PFSK-1 (cell line): ENCODE results near the gene VAV2.

Source experiments
- FOXP2 ChIP-seq: optimal IDR thresholded peaks from 2 replicates; pipeline ENCODE3; 2011; ENCODE audit warnings: borderline replicate concordance, control low read depth, inconsistent platforms; ENCODE audit not compliant: insufficient read depth; ENCODE audit errors: extremely low read length, extremely low read depth
- POLR2AphosphoS5 ChIP-seq: IDR thresholded peaks from 2 replicates; pipeline ENCODE4 v1.6.1; 2012; ENCODE audit warnings: low read depth, mild to moderate bottlenecking, control low read depth, low read length, moderate library complexity
- SIN3A ChIP-seq: IDR thresholded peaks from 2 replicates; pipeline ENCODE4 v1.6.1; 2012; ENCODE audit warnings: mild to moderate bottlenecking, low read length, moderate library complexity, borderline replicate concordance; ENCODE audit not compliant: insufficient read depth
- TAF1 ChIP-seq: IDR thresholded peaks from 2 replicates; pipeline ENCODE4 v1.6.1; 2012; ENCODE audit warnings: low read length, control low read depth, borderline replicate concordance; ENCODE audit not compliant: insufficient read depth
- TF ChIP-seq, protein P1 (sequence below), 2 experiments: IDR thresholded peaks; 2 replicates each; pipeline versions ENCODE4 v1.6.1 to v1.8.0; 2011 to 2012; ENCODE audit warnings: low read depth in 2 of 2, low read length in 2 of 2, control low read depth in 1 of 2, inconsistent platforms in 1 of 2, mild to moderate bottlenecking in 1 of 2, moderate library complexity in 1 of 2; ENCODE audit not compliant: insufficient read depth in 1 of 2

The VAV2 gene

DNA sequence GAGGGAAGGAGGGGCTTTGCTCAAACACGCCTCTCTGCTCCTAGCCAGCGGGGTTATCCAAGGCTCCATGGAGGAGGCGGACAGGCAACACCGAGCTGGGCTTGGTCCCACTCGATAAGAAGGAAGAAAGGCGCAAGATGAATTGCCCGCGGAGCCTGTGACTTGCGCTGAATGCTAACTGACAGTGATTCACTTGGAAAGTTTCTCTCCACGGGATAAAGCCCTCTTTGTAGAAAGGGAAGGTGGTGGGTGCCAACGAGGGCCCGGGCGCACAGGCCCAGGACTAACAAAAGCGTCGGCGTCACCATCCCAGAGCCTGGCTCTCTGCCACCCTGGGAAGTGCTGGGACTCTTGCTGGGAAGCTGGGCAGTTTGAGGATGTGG lies 76.0 kb downstream of the VAV2 start:
- TF ChIP-seq SIN3A = no peak
- no peak for TF ChIP-seq TAF1
- no peak for TF ChIP-seq FOXP2
- no peak for TF ChIP-seq POLR2AphosphoS5
- TF ChIP-seq, protein P1, sequence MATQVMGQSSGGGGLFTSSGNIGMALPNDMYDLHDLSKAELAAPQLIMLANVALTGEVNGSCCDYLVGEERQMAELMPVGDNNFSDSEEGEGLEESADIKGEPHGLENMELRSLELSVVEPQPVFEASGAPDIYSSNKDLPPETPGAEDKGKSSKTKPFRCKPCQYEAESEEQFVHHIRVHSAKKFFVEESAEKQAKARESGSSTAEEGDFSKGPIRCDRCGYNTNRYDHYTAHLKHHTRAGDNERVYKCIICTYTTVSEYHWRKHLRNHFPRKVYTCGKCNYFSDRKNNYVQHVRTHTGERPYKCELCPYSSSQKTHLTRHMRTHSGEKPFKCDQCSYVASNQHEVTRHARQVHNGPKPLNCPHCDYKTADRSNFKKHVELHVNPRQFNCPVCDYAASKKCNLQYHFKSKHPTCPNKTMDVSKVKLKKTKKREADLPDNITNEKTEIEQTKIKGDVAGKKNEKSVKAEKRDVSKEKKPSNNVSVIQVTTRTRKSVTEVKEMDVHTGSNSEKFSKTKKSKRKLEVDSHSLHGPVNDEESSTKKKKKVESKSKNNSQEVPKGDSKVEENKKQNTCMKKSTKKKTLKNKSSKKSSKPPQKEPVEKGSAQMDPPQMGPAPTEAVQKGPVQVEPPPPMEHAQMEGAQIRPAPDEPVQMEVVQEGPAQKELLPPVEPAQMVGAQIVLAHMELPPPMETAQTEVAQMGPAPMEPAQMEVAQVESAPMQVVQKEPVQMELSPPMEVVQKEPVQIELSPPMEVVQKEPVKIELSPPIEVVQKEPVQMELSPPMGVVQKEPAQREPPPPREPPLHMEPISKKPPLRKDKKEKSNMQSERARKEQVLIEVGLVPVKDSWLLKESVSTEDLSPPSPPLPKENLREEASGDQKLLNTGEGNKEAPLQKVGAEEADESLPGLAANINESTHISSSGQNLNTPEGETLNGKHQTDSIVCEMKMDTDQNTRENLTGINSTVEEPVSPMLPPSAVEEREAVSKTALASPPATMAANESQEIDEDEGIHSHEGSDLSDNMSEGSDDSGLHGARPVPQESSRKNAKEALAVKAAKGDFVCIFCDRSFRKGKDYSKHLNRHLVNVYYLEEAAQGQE (IDR thresholded peaks at IDR 0.05; ENCODE audit: insufficient read depth in 1 of 2, low read depth in 2 of 2, low read length in 2 of 2) = no peak

DNA sequence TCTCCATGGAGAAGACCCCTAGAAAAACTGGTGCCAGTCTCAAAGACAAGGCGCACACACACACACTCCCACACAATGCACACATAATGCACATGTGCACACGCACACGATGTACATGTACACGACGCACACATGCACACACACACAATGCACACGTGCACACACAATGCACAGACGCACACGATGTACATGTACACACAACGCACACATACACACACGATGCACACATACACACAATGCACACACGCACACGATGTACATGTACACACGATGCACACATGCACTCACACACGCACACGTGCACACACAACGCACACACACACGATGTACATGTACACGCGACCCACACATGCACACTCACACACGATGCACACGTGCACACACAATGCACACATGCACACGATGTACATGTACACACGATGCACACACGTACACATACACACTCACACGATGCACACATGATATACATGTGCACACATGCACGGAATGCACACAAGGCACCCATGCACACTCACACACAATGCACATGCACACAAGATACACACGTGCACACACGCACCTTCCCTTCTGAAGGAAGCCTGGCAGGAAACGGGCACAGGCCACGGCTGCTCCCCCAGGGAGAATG lies 76.5 kb downstream of the VAV2 start:
- TF ChIP-seq SIN3A = no peak
- TF ChIP-seq POLR2AphosphoS5 = no peak
- TF ChIP-seq, protein P1 (IDR thresholded peaks at IDR 0.05; ENCODE audit: insufficient read depth in 1 of 2, low read depth in 2 of 2, low read length in 2 of 2) = no peak
- TF ChIP-seq FOXP2 = no peak

DNA sequence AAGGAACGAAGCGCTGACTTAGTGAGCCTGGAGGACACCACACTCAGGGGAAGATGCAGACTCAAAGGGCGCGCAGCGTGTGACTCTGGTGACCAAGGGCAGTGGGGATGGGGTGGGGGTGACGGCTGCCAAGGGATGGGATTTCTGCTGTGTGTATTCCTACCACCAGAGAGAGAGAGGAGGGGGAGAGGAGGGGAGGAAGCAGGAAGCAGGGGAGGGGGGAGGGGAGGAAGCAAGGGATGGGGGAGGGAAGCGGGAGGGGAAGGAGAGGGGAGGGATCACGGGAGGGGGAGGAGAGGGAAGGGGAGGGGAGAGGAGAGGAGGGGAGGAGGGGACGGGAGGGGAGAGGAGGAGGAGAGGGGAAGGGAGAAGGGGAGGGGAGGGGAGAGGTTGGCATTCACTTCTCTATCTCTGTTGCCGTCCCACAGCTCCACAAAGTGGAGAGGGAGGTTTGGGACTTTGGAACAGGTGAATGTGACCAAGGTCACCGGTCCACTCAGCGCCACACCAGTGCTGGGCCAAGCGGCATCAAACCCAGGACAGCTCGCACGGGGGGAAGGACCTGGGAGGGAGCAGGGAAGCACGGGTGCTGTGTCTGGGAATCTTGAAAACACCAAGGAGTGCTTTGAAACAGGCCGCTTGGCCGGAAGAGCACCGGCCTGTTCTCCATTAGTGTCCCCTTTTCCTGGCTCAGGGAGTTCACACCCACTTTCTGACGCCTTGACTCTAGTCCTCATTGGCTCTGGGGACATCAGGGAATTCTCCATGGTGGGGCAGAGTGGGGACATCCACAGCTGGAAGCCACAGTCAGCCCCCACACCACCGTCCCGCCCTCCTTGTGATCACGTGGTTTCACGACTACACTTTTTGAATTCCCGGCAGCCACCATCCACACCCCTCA lies 77.4 kb downstream of the VAV2 start:
- no peak for TF ChIP-seq SIN3A
- no peak for TF ChIP-seq TAF1
- no peak for TF ChIP-seq POLR2AphosphoS5
- no peak for TF ChIP-seq FOXP2
- TF ChIP-seq, protein P1 (IDR thresholded peaks at IDR 0.05; ENCODE audit: insufficient read depth in 1 of 2, low read depth in 2 of 2, low read length in 2 of 2) = no peak

DNA sequence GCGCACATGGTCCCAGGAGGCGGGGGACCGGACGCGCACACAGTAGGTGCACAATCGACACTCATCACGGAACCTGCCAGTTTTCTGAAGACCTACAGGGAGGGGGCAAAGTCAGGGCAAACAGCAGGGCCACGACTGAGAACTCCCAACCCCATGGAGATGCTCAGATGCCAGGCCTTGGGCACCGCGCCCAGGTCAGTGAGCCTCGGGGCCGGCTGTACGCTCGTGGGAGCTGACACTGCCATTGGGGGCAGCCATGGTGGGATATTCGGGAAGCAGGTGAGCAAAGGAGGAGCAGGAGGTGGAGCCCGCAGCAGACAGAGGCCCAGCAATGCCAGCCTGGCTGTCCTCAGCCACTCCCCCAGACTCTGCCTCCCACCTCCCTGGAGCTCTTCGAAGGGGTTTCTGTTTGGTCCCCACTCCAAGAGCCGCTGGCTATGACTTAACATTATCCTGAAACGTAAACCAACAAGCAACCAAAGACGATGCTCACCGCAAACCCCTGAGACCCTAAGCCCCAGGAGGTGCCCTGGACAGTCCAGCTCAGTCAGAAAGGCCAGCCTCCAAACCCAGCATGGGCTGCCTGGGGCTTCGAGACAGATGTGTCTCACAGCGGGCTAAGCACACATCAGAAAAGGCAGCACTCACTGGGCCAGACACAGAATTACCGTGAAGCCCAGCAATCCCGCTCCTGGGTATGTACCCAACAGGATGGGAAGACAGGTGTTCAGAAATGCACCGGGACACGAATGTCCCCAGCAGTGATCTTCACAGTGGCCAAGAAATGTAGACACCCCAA lies 78.4 kb downstream of the VAV2 start:
- no peak for TF ChIP-seq POLR2AphosphoS5
- TF ChIP-seq SIN3A = no peak
- no peak for TF ChIP-seq TAF1
- TF ChIP-seq FOXP2 = no peak
- TF ChIP-seq, protein P1 (IDR thresholded peaks at IDR 0.05; ENCODE audit: insufficient read depth in 1 of 2, low read depth in 2 of 2, low read length in 2 of 2) = no peak
